NCI-H1694 treated with DMSO at 0.1 percent for 48 hours (cell line): Measurements from ENCODE around the gene FURIN.
"Not testable (repeated sequence)": the region's sequence is repeated elsewhere in the genome, so short reads cannot be mapped to it uniquely, and the experiment has no call there.

Experiments
- DNase-seq: peaks from one replicate; lab custom pipeline; 2025; lab: John Stamatoyannopoulos, UW

The FURIN gene

DNA sequence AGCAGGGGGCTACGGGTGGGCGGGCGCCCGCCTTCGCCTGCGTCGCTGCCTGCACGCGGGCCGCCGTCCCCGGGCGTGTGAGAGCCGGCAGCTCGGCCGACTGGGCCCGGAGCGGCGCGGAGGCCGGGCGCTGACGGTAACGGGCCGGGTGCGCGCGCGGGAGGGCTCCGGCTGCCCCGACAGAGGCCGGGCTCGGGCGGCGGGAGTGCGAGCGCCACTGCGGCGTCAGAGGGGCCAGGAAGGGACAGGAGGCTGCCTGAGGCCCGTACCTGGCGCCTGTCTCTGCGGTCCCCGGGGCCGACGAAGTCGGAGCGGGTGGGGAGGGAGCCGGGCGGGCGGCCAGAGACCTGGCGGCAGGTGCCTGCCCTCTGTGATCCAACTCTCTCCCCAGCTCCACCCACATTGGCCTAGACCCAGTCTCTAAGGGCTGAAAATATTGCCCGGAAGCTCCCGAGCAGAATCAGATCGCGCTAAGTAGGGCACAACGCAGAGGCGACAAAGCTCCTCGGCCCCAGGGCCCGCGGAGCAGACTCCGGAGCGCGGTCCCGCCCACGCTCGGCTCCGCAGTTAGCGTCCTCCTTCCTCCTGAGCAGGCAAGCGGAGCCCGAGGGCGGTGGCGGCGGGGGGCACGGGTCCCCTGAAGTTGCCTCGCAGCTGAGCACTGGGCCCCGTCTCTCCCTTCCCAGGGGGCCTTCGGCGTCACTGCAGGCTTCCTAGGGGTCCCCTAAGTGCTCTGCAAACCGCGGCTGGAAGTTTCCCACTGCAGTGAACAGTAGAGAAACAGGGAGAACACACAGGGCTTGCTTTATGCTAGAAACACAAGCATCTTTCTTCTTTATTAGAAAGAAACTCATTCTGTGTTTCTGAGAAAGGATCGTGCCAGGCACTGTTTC is 34.7 kb downstream of the FURIN start, which contains the start of gene MAN2A2:
Gene MAN2A2 (plus strand): TSS at position 463 of the 893 bp plus-strand sequence. CDS start 906 bp downstream, outside the sequence.
- DNase-seq = peak; percentile 19

DNA sequence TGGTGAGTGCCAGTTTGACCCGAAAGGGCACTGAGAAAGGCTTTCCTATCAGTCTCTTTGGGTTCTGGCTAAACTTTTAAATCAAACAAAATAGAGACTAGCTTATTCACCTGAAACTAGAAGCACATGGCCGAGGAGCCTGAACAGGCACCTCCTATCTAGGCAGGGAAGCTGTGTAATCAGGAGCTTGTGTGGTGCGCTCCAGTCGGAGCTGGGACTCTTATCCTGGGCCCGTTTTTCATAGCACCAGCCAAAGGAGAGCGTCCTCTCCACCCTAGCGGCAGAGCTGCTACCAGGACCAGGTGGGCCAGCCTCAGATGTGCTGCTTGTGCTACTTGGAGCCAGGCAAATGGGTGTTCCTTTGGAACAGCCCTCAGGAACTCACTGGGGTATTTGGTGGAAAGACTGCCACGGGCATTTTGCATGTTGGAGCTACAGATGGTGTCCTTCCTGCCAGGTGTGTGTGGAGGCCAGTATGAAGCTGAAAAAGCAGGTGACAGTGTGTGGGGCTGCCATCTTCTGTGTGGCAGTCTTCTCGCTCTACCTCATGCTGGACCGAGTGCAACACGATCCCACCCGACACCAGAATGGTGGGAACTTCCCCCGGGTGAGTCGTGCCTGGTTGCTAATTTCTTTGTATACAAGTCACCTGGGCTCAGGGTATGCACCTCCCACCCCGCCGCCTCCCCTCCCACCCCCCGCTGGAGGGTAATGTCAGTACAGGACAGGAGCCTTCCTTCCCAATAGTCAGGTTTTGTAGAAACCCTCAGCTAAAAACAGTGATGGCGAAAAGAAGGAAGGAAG is 35.5 kb downstream of the FURIN start:
- no peak for DNase-seq

DNA sequence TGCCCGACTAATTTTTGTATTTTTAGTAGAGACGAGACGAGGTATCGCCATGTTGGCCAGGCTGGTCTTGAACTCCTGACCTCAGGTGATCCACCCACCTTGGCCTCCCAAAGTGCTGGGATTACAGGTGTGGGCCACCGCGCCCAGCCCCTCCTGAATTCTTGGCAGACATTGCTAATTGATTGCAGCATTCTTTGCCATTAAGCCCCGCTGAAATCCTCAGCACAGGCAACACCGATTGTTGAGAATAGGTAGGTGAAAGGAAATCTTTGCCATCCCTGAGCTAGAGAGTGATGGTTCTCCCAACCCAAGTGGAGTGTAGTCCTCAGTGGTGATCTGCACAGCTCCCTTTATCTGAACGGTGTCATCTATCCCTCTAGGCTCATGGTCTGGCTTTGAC is 36.4 kb downstream of the FURIN start:
- DNase-seq = no peak

DNA sequence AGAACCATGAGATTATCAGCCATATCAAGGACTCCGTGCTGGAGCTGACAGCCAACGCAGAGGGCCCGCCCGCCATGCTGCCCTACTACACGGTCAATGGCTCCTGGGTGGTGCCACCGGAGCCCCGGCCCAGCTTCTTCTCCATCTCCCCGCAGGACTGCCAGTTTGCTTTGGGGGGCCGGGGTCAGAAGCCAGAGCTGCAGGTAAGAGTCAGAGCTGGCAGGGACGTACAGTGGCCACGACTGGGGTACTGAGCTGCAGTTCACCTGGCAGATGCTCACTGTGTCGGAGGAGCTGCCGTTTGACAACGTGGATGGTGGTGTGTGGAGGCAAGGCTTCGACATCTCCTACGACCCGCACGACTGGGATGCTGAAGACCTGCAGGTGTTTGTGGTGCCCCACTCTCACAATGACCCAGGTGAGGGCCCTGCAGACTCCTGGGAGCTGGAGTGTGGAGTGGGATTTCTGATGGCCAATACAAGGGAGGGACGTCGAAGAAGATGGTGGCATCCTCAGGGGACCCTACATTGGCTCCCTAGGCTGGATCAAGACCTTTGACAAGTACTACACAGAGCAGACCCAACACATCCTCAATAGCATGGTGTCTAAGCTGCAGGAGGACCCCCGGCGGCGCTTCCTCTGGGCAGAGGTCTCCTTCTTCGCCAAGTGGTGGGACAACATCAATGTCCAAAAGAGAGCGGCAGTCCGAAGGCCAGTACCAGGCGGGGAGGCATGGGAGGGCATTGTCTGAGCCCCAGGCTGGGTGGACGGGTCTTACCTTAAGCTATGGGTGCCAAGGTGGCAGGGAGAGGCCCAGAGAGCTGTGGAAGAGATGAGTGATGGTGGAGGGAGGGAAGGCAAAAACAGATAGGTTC is 37.2 kb downstream of the FURIN start:
- DNase-seq = no peak

- no peak for DNase-seq
Observed at GRCh38 chr15:90906181-90906849, 37.9 kb downstream of the FURIN start.

GRCh38 chr15:90907051-90907660 is 38.8 kb downstream of the FURIN start:
- no peak for DNase-seq

- DNase-seq = no peak
Observed at GRCh38 chr15:90907838-90908507, 39.6 kb downstream of the FURIN start.

- not testable (repeated sequence) for DNase-seq
Observed at GRCh38 chr15:90909449-90909848, 41.1 kb downstream of the FURIN start.

- DNase-seq = no peak
Observed at GRCh38 chr15:90909976-90910375, 41.6 kb downstream of the FURIN start.

GRCh38 chr15:90910441-90911301 is 42.3 kb downstream of the FURIN start:
- no peak for DNase-seq

- no peak for DNase-seq
Observed at GRCh38 chr15:90911302-90911623, 42.9 kb downstream of the FURIN start.

DNA sequence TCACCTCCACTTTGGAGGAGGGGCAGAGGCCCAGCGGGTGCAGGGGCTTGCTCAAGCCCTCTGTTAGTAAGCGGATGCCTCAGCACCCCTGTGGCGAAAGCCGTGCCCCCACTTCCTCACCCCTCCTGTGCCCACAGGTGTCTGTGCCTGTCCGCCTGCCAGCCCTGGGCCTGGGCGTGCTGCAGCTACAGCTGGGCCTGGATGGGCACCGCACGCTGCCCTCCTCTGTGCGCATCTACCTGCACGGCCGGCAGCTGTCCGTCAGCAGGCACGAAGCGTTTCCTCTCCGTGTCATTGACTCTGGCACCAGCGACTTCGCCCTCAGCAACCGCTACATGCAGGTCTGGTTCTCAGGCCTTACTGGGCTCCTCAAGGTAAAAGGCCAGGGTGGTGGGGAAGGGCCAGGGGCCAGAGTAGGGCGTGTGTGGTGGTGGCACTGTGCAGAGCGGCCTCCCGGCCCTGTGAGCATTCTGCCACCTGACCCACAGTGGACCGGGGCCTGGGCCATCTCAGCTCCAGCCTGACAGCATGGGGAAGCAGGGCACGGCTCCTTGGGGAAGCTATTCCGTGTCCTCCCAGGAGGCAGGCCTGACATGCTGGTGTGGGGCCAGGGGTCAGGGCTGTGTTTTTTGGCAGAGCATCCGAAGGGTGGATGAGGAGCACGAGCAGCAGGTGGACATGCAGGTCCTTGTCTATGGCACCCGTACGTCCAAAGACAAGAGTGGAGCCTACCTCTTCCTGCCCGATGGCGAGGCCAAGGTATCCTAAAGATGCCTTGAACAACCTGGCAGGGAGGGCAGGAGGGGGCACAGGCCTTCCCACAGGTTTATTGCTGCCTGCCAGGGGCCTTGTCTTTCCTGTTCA is 43.8 kb downstream of the FURIN start:
- DNase-seq = no peak

- DNase-seq = no peak
Observed at GRCh38 chr15:90912770-90913075, 44.3 kb downstream of the FURIN start.

- DNase-seq = no peak
Observed at GRCh38 chr15:90913398-90913944, 45.1 kb downstream of the FURIN start.

GRCh38 chr15:90914305-90915080 is 46.1 kb downstream of the FURIN start:
- DNase-seq = no peak

DNA sequence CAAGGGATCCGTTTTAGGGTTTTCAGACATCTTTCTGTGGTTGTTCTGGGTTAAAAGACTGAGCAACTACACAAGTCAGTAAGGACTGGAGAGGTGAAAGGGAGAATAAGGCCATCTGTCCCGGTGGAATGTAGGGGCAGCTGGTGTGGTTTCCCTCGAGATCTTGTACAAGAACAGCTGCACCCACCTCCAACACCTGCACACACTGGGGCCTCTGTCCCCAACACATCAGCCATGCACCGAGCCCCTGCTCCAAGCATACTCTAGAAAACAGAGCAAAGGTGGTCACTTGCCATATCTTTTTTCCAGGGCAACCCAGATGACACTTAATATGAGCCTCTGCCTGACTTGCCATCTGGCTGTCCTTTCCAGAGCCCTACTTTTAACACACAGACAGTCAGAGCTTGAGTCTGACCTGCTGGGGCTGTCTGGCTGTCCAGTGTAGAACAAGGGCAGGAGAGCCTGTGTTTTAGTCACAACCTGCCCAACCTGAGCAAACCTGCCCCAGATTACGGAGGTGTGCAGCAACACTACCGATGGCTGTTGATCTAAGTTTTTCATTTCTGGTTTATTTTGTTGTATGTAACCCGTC is 46.9 kb downstream of the FURIN start:
- no peak for DNase-seq

GRCh38 chr15:90915808-90916440 is 47.5 kb downstream of the FURIN start:
- no peak for DNase-seq
